Pancreas (tissue), 10 donors: Measurements from ENCODE around the gene PXYLP1. TPM values are rescaled to one million over a fixed set of nuclear protein-coding genes. Genes with fewer than 3 reads are reported as not detected.

Source experiments
- ATAC-seq, 4 donors: fragments of 200-7000 bp; cut with Tn5 transposase; one replicate each; pipeline versions ENCODE4 v1.8.0 to v1.9.1; 2020; ENCODE audit warnings: mild to moderate bottlenecking in 4 of 4, moderate library complexity in 4 of 4
- DNase-seq, 6 donors: peaks; one replicate each; pipeline ENCODE4 v3.0.0-alpha.2; 2020
- FAIRE-seq: peaks from 2 replicates; lab custom pipeline; 2012; peaks lifted over from hg19 to GRCh38; lab: Jason Lieb, UNC
- H3K27ac ChIP-seq, 4 donors: fragments of 200-600 bp; sonication (generic); 1 replicate in 3 of 4; 2 replicates in 1 of 4; pipeline versions ENCODE4 v1.5.0 to v1.8.0; 2020
- H3K27me3 ChIP-seq, 4 donors: fragments of 200-600 bp; one replicate each; pipeline ENCODE4 v1.8.0; 2021
- H3K36me3 ChIP-seq, 3 donors: fragments of 200-600 bp; sonication (generic) in 1 of 3; one replicate each; pipeline versions ENCODE4 v1.5.0 to v1.8.0; 2020 to 2021
- H3K4me1 ChIP-seq, 3 donors: fragments of 200-600 bp; one replicate each; pipeline ENCODE4 v1.8.0; 2021
- H3K4me3 ChIP-seq, 4 donors: fragments of 200-600 bp; sonication (generic) in 2 of 4; one replicate each; pipeline versions ENCODE4 v1.5.0 to v1.8.0; 2020 to 2021
- H3K9me3 ChIP-seq, 4 donors: fragments of 200-600 bp; one replicate each; pipeline ENCODE4 v1.8.0; 2021
- CTCF ChIP-seq, 4 donors: fragments of 200-600 bp; sonication (generic) in 3 of 4; IDR thresholded peaks; one replicate each; pipeline versions ENCODE4 v1.5.0 to v1.8.0; 2021; ENCODE audit warnings: antibody characterized with exemption in 4 of 4
- WGBS, 2 donors: extraction: QIAGEN DNeasy Blood & Tissue Kit; methylation state at CpG; one replicate each; pipeline ENCODE4 v1.1.7; 2013; 5-methylcytosine and 5-hydroxymethylcytosine counted together
- intact Hi-C, 3 donors: fragments of 100-400 bp; cut with DNase I; formaldehyde crosslinking; loops; one replicate each; pipeline versions ENCODE4 v1.11.1 to v1.14.2; 2022
- polyA plus RNA-seq, 2 donors: library from polyadenylated mRNA; stranded (reverse); fragments of 200-250 nt; gene quantifications; one replicate each; pipeline ENCODE4 v1.2.3, GENCODE V29; 2013
- total RNA-seq, 6 donors: library from RNA; stranded (reverse); fragmentation: NEBNext Ultra II Directional in 4 of 6; extraction: Animal tissue kit (Norgen Biotek cat#: 25700) in 4 of 6; gene quantifications; one replicate each; pipeline versions ENCODE4 v1.2.1 to v1.2.4, GENCODE V29; 2021 to 2023
- donor health status: healthy with polysubstance abuse.
- donor health status: DM: no; HTN: no; CAD: no; lungs with moderate emphysema.
- donor health status: DM: no; HTN: no; CAD: no.
- donor health status: control.
- donor health status: control.
- donor health status: Bipolar disorder and iron deficiency.
- donor health status: DM: yes; HTN: yes; CAD: no.
- donor health status: DM: no; HTN: no; CAD: no.
- donor health status: DM: no; HTN: no; CAD: no.
- donor health status: DM: yes; HTN: yes; CAD: no.

PXYLP1 gene
- total and polyA plus RNA-seq, 8 donors = 6.0 to 11.6 (median 7.7) TPM

- Histone ChIP-seq H3K36me3 (no peaks in the 10 kb centered on the region), H3K27me3 (no peaks in the 10 kb centered on the region), H3K27ac (no peak overlapping the region), H3K4me3 (no peak overlapping the region), H3K4me1 (peaks cover 0 to 3% (median 2%) of the 10 kb centered on the region in 3 donors), H3K9me3 (no peaks in the 10 kb centered on the region)
- DNase-seq (peak in 3 of 6 donors; percentile 55 to 73 (median 58)), FAIRE-seq (peak; percentile 53), ATAC-seq (peak; percentile 78 to 94 (median 92))
- peak; percentile 70 to 87 (median 84) for TF ChIP-seq CTCF (IDR thresholded peaks at IDR 0.05)
- WGBS, 2 donors = 76 to 83% methylated on average over 13 of the region's 13 CpGs
- intact Hi-C loops = loop anchor here in 1 of 3 donors (5.0 kb wide), 1 partner anchor 154 kb away; no protein-coding TSS in a partner anchor
These were observed 72.0 kb downstream of the PXYLP1 start for GRCh38 chr3:141303481-141304223.

- H3K9me3 ChIP-seq = no peaks in the 10 kb centered on the region
- H3K4me3 ChIP-seq = no peak overlapping the region
- intact Hi-C loops = loop anchor here in 2 of 3 donors (5.0 kb wide), 2 partner anchors 142 to 147 kb away; no protein-coding TSS in a partner anchor
- H3K4me1 ChIP-seq = peaks cover 0 to 7% (median 3%) of the 10 kb centered on the region in 3 donors
- FAIRE-seq = no peak
- TF ChIP-seq CTCF (IDR thresholded peaks at IDR 0.05) = no peak
- H3K27ac ChIP-seq = no peak overlapping the region
- ATAC-seq = no peak
- no peaks in the 10 kb centered on the region for H3K27me3 ChIP-seq
- H3K36me3 ChIP-seq = no peaks in the 10 kb centered on the region
- DNase-seq = no peak
These were observed 73.8 kb downstream of the PXYLP1 start for GRCh38 chr3:141305436-141305835.

GRCh38 chr3:141306276-141306675 is 74.7 kb downstream of the PXYLP1 start:
- DNase-seq (no peak), FAIRE-seq (no peak), ATAC-seq (no peak)
- 85% methylated on average over 5 of the region's 5 CpGs for WGBS, 2 donors
- no peak overlapping the region for H3K27ac ChIP-seq
- H3K27me3 ChIP-seq = no peaks in the 10 kb centered on the region
- no peaks in the 10 kb centered on the region for H3K9me3 ChIP-seq
- TF ChIP-seq CTCF (IDR thresholded peaks at IDR 0.05) = no peak
- peaks cover 0 to 7% (median 3%) of the 10 kb centered on the region in 3 donors for H3K4me1 ChIP-seq
- intact Hi-C loops = loop anchor here in 2 of 3 donors (5.0 kb wide), 2 partner anchors 141 to 146 kb away; no protein-coding TSS in a partner anchor
- no peak overlapping the region for H3K4me3 ChIP-seq
- no peaks in the 10 kb centered on the region for H3K36me3 ChIP-seq

GRCh38 chr3:141306922-141307321 is 75.3 kb downstream of the PXYLP1 start:
- Histone ChIP-seq H3K27ac (no peak overlapping the region), H3K4me3 (no peak overlapping the region), H3K4me1 (peaks cover 0 to 7% (median 3%) of the 10 kb centered on the region in 3 donors), H3K27me3 (no peaks in the 10 kb centered on the region), H3K36me3 (no peaks in the 10 kb centered on the region), H3K9me3 (no peaks in the 10 kb centered on the region)
- 82 to 86% methylated on average over 5 of the region's 5 CpGs for WGBS, 2 donors
- intact Hi-C loops = loop anchor here in 2 of 3 donors (5.0 kb wide), 2 partner anchors 140 to 145 kb away; no protein-coding TSS in a partner anchor
- DNase-seq (no peak), ATAC-seq (no peak), FAIRE-seq (no peak)
- TF ChIP-seq CTCF (IDR thresholded peaks at IDR 0.05) = no peak
